Common myeloid progenitor, CD34-positive (primary cell): ENCODE measurements around the gene CDK15.

Source experiments
- CTCF ChIA-PET: fragments of 350-600 bp; sonication (Branson Sonifier 250); formaldehyde crosslinking; loops from one replicate; lab custom pipeline; 2021; ENCODE audit warnings: antibody characterized with exemption; lab: Charles Lee
- POLR2A ChIA-PET: fragments of 350-600 bp; sonication (Branson Sonifier 250); formaldehyde crosslinking; loops from one replicate; lab custom pipeline; 2021; ENCODE audit warnings: antibody characterized with exemption; lab: Charles Lee
- DNase-seq, 3 donors: peaks; one replicate each; pipeline versions ENCODE4 v3.0.0 to v3.0.0-alpha.2; 2013
- H3K27ac ChIP-seq, 2 experiments: 1 replicate in 1 of 2; 2 replicates in 1 of 2; pipeline ENCODE4 v1.7.0; 2013; ENCODE audit warnings: inconsistent platforms in 2 of 2, low read length in 2 of 2, mild to moderate bottlenecking in 2 of 2, low read depth in 1 of 2, moderate library complexity in 1 of 2; ENCODE audit not compliant: severe bottlenecking in 2 of 2, insufficient read depth in 1 of 2, poor library complexity in 1 of 2
- H3K27me3 ChIP-seq, 5 experiments: replicated peaks in 2 of 5; 1 replicate in 3 of 5; 2 replicates in 2 of 5; pipeline versions ENCODE4 v1.6.1 to v1.7.0; 2013; ENCODE audit warnings: low read length in 4 of 5, mild to moderate bottlenecking in 2 of 5, moderate library complexity in 2 of 5, inconsistent platforms in 1 of 5; ENCODE audit not compliant: insufficient read depth in 5 of 5, control insufficient read depth in 4 of 5
- H3K36me3 ChIP-seq, 4 experiments: 1 replicate in 2 of 4; 2 replicates in 2 of 4; pipeline versions ENCODE4 v1.6.1 to v1.7.0; 2013; ENCODE audit warnings: low read length in 3 of 4, control low read depth in 1 of 4, mild to moderate bottlenecking in 1 of 4; ENCODE audit not compliant: control insufficient read depth in 4 of 4, insufficient read depth in 4 of 4
- H3K4me1 ChIP-seq, 4 experiments: 1 replicate in 3 of 4; 2 replicates in 1 of 4; pipeline versions ENCODE4 v1.6.1 to v1.7.1; 2013; ENCODE audit warnings: low read length in 3 of 4, mild to moderate bottlenecking in 3 of 4, control low read depth in 1 of 4, inconsistent platforms in 1 of 4, moderate library complexity in 1 of 4; ENCODE audit not compliant: control insufficient read depth in 4 of 4, insufficient read depth in 4 of 4; ENCODE audit errors: control extremely low read depth in 1 of 4
- H3K4me3 ChIP-seq, 7 experiments: 1 replicate in 4 of 7; 2 replicates in 3 of 7; pipeline versions ENCODE4 v1.5.1 to v1.7.0; 2013; ENCODE audit warnings: mild to moderate bottlenecking in 7 of 7, low read length in 6 of 7, moderate library complexity in 6 of 7, inconsistent platforms in 2 of 7, low read depth in 2 of 7, control low read depth in 1 of 7; ENCODE audit not compliant: insufficient read depth in 4 of 7, control insufficient read depth in 1 of 7; ENCODE audit errors: extremely low read depth in 1 of 7
- H3K9me3 ChIP-seq, 5 experiments: 1 replicate in 4 of 5; 2 replicates in 1 of 5; pipeline versions ENCODE4 v1.6.1 to v1.7.1; 2013; ENCODE audit warnings: low read length in 4 of 5, mild to moderate bottlenecking in 2 of 5, inconsistent platforms in 1 of 5, low read depth in 1 of 5, moderate library complexity in 1 of 5; ENCODE audit not compliant: control insufficient read depth in 4 of 5, insufficient read depth in 2 of 5; ENCODE audit errors: control extremely low read depth in 1 of 5
- WGBS: methylation state at CpG from one replicate; pipeline ENCODE4 v1.1.5; 2013; ENCODE audit not compliant: insufficient coverage; 5-methylcytosine and 5-hydroxymethylcytosine counted together

CDK15 gene

DNA sequence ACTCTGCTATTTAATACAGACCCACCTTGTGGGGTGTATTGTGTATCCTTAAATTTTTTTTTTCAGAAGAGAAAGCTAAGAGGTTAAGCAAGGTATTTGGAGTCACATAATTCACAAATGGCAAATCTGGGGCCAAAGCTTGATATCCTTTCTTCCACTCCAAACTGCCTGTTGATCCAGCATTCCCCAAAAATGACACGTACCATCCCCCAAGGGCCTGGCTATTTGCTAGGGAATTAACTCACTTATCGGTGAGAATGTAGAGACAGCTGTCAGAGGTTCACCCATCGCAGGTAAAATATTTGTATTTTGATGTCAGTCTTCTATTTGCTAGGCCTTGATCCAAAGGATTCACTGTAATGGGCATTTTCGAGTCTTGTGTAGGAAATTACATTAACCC, 123.7 kb downstream of the CDK15 start:
- 98% methylated on average over 3 of the region's 4 CpGs for WGBS
- POLR2A ChIA-PET, result interaction anchor here (0.6 kb wide), 1 partner anchor 60 kb away, joined by 3 read pairs; no protein-coding TSS in a partner anchor
- Histone ChIP-seq H3K9me3 (peaks cover 0 to under 1% (median 0%) of the 10 kb centered on the region in 5 experiments), H3K4me3 (no peak overlapping the region), H3K4me1 (peaks cover 0 to 26% (median 9%) of the 10 kb centered on the region in 4 experiments), H3K27ac (no peak overlapping the region), H3K27me3 (no peaks in the 10 kb centered on the region), H3K36me3 (no peaks in the 10 kb centered on the region)
- CTCF ChIA-PET, result interaction anchor here (0.7 to 3.4 kb wide), 5 partner anchors 11 to 69 kb away, joined by 3 to 10 read pairs (median 4); no protein-coding TSS in a partner anchor
- DNase-seq, result no peak

- Histone ChIP-seq H3K36me3 (no peaks in the 10 kb centered on the region), H3K4me1 (peaks cover 0 to 26% (median 9%) of the 10 kb centered on the region in 4 experiments), H3K27ac (no peak overlapping the region), H3K4me3 (no peak overlapping the region), H3K27me3 (no peaks in the 10 kb centered on the region), H3K9me3 (peaks cover 0 to 5% (median 0%) of the 10 kb centered on the region in 5 experiments)
- ChIA-PET POLR2A (no interaction called here), CTCF (interaction anchor here (0.9 to 3.4 kb wide), 5 partner anchors 11 to 70 kb away, joined by 3 to 10 read pairs (median 4); no protein-coding TSS in a partner anchor)
- no peak for DNase-seq
These were observed 124.5 kb downstream of the CDK15 start for GRCh38 chr2:201930831-201931230.

GRCh38 chr2:201931475-201931874, 125.1 kb downstream of the CDK15 start:
- CTCF ChIA-PET, result interaction anchor here (0.9 to 3.4 kb wide), 3 partner anchors 12 to 28 kb away, joined by 3 to 10 read pairs (median 3); no protein-coding TSS in a partner anchor
- H3K27me3 ChIP-seq, result no peaks in the 10 kb centered on the region
- H3K9me3 ChIP-seq, result peaks cover 0 to 5% (median 0%) of the 10 kb centered on the region in 5 experiments
- no peak overlapping the region for H3K27ac ChIP-seq
- DNase-seq, result peak in 2 of 3 donors; percentile 13 to 39
- WGBS, result 20% methylated on average over 1 of the region's 2 CpGs
- H3K4me1 ChIP-seq, result peaks cover 0 to 26% (median 9%) of the 10 kb centered on the region in 4 experiments
- H3K36me3 ChIP-seq, result no peaks in the 10 kb centered on the region
- POLR2A ChIA-PET, result no interaction called here
- H3K4me3 ChIP-seq, result no peak overlapping the region

- CTCF ChIA-PET, result interaction anchor here (1.1 to 3.4 kb wide), 2 partner anchors 12 to 20 kb away, joined by 3 to 10 read pairs; no protein-coding TSS in a partner anchor
- Histone ChIP-seq H3K4me3 (no peak overlapping the region), H3K36me3 (no peaks in the 10 kb centered on the region), H3K4me1 (peaks cover 0 to 26% (median 9%) of the 10 kb centered on the region in 4 experiments), H3K27me3 (no peaks in the 10 kb centered on the region), H3K27ac (no peak overlapping the region), H3K9me3 (peaks cover 0 to 5% (median 0%) of the 10 kb centered on the region in 5 experiments)
- WGBS, result 56% methylated on average over 5 of the region's 7 CpGs
- POLR2A ChIA-PET, result no interaction called here
- no peak for DNase-seq
These were observed 125.6 kb downstream of the CDK15 start for GRCh38 chr2:201931951-201932350.

- no peak for DNase-seq
- Histone ChIP-seq H3K4me1 (peaks cover 0 to 26% (median 9%) of the 10 kb centered on the region in 4 experiments), H3K27me3 (no peaks in the 10 kb centered on the region), H3K4me3 (no peak overlapping the region), H3K36me3 (no peaks in the 10 kb centered on the region), H3K27ac (no peak overlapping the region), H3K9me3 (peaks cover 0 to 5% (median 0%) of the 10 kb centered on the region in 5 experiments)
- POLR2A ChIA-PET, result no interaction called here
- WGBS, result 100% methylated on average over 2 of the region's 3 CpGs
- CTCF ChIA-PET, result no interaction called here
These were observed 126.2 kb downstream of the CDK15 start for GRCh38 chr2:201932511-201932910.

- WGBS, result 2% methylated on average over 7 of the region's 7 CpGs
- Histone ChIP-seq H3K9me3 (peaks cover 0 to 5% (median 0%) of the 10 kb centered on the region in 5 experiments), H3K27me3 (no peaks in the 10 kb centered on the region), H3K4me3 (peak overlapping the region in 1 of 7 experiments; percentile 19), H3K4me1 (peaks cover 0 to 26% (median 9%) of the 10 kb centered on the region in 4 experiments), H3K36me3 (no peaks in the 10 kb centered on the region), H3K27ac (no peak overlapping the region)
- ChIA-PET CTCF (no interaction called here), POLR2A (no interaction called here)
- DNase-seq, result peak in 2 of 3 donors; percentile 23 to 67
These were observed 127.5 kb downstream of the CDK15 start for GRCh38 chr2:201933792-201934237.

GRCh38 chr2:201936817-201937216, 130.5 kb downstream of the CDK15 start:
- no peaks in the 10 kb centered on the region for H3K27me3 ChIP-seq
- no peaks in the 10 kb centered on the region for H3K36me3 ChIP-seq
- WGBS, result 95% methylated on average over 4 of the region's 4 CpGs
- H3K9me3 ChIP-seq, result peaks cover 0 to 5% (median 0%) of the 10 kb centered on the region in 5 experiments
- ChIA-PET POLR2A (no interaction called here), CTCF (interaction anchor here (1.3 to 1.5 kb wide), 2 partner anchors 10 to 77 kb away, joined by 3 to 4 read pairs; no protein-coding TSS in a partner anchor)
- H3K4me3 ChIP-seq, result no peak overlapping the region
- no peak overlapping the region for H3K27ac ChIP-seq
- H3K4me1 ChIP-seq, result peaks cover 0 to 15% (median 1%) of the 10 kb centered on the region in 4 experiments
- DNase-seq, result no peak
